Endothelial cell of umbilical vein (primary cell): ENCODE data around the gene RNLS.

Source experiments
- CTCF ChIP-seq, 2 donors: IDR thresholded peaks; 1 replicate in 1 of 2; 2 replicates in 1 of 2; pipeline ENCODE4 v1.5.1; 2011; ENCODE audit warnings: low read length in 2 of 2, mild to moderate bottlenecking in 2 of 2, moderate library complexity in 2 of 2, control low read depth in 1 of 2, inconsistent platforms in 1 of 2, low read depth in 1 of 2; ENCODE audit not compliant: insufficient read depth in 1 of 2; ENCODE audit errors: extremely low read depth in 1 of 2
- EZH2 ChIP-seq: IDR thresholded peaks from 2 replicates; pipeline ENCODE4 v1.6.1; 2012; ENCODE audit warnings: borderline replicate concordance, low read depth, mild to moderate bottlenecking, moderate library complexity, low read length, inconsistent platforms; ENCODE audit not compliant: severe bottlenecking
- FOS ChIP-seq: IDR thresholded peaks from 2 replicates; pipeline ENCODE4 v1.6.1; 2011; ENCODE audit warnings: mild to moderate bottlenecking, low read length, moderate library complexity, borderline replicate concordance; ENCODE audit not compliant: insufficient read depth
- MAX ChIP-seq: IDR thresholded peaks from 2 replicates; pipeline ENCODE4 v1.6.1; 2011; ENCODE audit not compliant: insufficient read depth, insufficient read length
- MYC ChIP-seq: IDR thresholded peaks from one replicate; pipeline ENCODE4 v1.6.1; 2011; ENCODE audit warnings: mild to moderate bottlenecking, low read depth, low read length
- POLR2A ChIP-seq: IDR thresholded peaks from 2 replicates; pipeline ENCODE4 v1.6.1; 2012; ENCODE audit warnings: low read depth, mild to moderate bottlenecking, control low read depth, low read length
- POLR2AphosphoS5 ChIP-seq: IDR thresholded peaks from 2 replicates; pipeline ENCODE4 v1.6.1; 2012; ENCODE audit warnings: low read depth, mild to moderate bottlenecking, control low read depth, low read length, moderate library complexity; ENCODE audit not compliant: insufficient read depth

GRCh38 chr10:88528201-88528600, 54.9 kb downstream of the RNLS start:
- TF ChIP-seq CTCF (IDR thresholded peaks at IDR 0.05; ENCODE audit: extremely low read depth in 1 of 2, insufficient read depth in 1 of 2, low read depth in 1 of 2, low read length in 2 of 2) (no peak), POLR2A (no peak), FOS (no peak), POLR2AphosphoS5 (no peak), MAX (no peak), EZH2 (no peak), MYC (no peak)
